ENCODE measurements around the gene ERICH6.

DNA sequence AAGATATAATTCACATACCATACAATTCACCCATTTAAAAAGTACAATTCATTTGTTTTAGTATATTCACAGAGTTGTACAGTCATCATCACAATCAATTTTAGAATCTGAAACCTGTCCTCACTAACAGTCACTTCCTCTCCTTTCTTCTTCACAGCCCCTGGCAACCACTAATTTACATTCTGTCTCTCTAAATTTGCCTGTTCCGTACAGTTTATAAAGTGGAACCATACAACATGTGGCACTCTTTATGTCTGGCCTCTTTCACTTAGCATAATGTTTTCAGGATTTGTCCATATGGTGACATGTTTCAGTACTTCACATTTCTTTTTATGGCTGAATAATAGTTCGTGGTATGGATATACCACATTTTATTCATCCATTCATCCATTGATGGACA is 22.7 kb downstream of the ERICH6 start:
- TF ChIP-seq, protein P1, sequence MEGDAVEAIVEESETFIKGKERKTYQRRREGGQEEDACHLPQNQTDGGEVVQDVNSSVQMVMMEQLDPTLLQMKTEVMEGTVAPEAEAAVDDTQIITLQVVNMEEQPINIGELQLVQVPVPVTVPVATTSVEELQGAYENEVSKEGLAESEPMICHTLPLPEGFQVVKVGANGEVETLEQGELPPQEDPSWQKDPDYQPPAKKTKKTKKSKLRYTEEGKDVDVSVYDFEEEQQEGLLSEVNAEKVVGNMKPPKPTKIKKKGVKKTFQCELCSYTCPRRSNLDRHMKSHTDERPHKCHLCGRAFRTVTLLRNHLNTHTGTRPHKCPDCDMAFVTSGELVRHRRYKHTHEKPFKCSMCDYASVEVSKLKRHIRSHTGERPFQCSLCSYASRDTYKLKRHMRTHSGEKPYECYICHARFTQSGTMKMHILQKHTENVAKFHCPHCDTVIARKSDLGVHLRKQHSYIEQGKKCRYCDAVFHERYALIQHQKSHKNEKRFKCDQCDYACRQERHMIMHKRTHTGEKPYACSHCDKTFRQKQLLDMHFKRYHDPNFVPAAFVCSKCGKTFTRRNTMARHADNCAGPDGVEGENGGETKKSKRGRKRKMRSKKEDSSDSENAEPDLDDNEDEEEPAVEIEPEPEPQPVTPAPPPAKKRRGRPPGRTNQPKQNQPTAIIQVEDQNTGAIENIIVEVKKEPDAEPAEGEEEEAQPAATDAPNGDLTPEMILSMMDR (IDR thresholded peaks at IDR 0.05) = no peak
- no peak for TF ChIP-seq POLR2A (IDR thresholded peaks at IDR 0.05)
